GM21737 (cell line): Measurements from ENCODE around the gene SSR2.
"Not testable (repeated sequence)": the region's sequence is repeated elsewhere in the genome, so short reads cannot be mapped to it uniquely, and the experiment has no call there.

Source experiments
- ATAC-seq: cut with Tn5 transposase; IDR thresholded peaks from one replicate; pipeline ENCODE4 v1.9.1; 2021; ENCODE audit warnings: mild to moderate bottlenecking, moderate library complexity; ENCODE audit not compliant: unreplicated experiment

The SSR2 gene

GRCh38 chr1:156048663-156049258, 28.0 kb upstream of the SSR2 start:
- no peak for ATAC-seq

GRCh38 chr1:156045076-156045475, 24.3 kb upstream of the SSR2 start:
- no peak for ATAC-seq

DNA sequence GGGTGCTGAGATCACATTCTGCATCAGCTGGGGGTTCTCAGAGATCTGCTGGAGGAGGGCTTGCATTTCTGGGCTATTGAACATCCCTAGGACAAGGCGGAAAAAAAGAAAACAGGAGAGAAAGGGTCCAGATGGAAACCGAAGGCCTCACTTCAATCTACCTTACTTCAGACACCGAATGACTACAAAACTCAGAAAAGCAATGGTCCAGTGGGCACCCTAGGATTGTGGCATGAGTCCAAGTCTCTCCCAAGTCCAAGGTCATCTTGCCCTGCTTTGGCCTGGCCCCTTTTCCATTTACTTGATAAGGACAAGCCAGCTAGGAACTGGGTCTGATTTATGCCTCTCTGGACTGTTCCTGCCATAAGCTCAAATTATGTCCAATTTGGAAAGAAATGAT, 22.1 kb upstream of the SSR2 start:
- no peak for ATAC-seq

GRCh38 chr1:156034991-156035390, 14.2 kb upstream of the SSR2 start:
- ATAC-seq, result not testable (repeated sequence)

DNA sequence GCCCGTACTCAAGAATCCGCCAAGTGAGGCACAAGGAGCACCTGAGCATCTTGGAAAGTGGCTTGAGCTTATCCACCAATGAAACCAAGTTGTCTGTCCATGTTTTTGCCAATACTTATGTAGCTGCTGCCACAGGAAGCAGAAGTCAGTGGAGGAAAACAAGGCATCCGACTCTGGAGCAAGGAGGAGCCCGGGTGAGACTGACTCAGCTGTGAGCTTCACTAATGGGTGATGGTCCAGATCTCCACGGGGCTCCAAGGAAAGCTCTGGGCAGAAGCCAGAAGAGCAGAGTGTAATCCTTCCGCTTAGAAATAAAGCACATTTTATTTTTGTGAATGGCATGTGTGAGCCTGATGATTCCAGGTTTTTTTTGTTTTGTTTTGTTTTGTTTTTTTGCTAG, 12.3 kb upstream of the SSR2 start:
- no peak for ATAC-seq

DNA sequence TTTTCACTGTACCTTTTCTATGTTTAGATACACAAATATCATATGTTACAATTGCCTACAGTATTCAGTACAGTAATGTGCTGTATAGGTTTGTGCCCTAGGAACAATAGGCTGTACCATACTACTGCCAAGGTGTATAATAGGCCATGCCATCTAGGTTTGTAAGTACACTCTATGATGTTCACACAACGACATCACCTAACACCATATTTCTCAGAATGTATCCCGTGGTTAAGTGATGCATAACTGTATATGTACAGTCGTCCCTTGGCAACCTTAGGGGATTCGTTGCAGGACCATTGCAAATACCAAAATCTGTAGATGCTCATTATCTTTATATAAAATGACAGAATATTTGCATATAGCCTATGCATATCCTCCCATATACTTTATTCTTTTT, 5.8 kb upstream of the SSR2 start:
- ATAC-seq, result no peak

- ATAC-seq, result no peak
Observed at GRCh38 chr1:156025876-156026275, 5.1 kb upstream of the SSR2 start.

DNA sequence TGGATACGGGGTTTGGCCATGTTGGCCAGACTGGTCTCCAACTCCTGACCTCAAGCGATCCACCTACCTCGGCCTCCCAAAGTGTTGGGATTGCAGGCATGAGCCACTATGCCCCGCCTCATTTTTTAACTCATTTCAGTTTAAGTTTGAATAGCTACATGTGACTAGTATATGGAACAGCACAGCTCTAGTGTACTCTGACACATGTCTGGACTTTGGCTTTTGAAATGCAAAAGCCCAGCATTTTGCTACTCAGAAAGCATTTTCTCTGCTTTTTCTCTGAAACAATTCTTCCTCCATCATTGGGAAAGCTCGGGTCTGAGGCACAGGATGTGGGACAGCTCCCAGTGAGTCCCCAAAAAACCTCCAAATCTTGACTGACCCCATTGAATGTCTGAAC, 4.0 kb upstream of the SSR2 start:
- no peak for ATAC-seq

GRCh38 chr1:156021954-156022353, 1.2 kb upstream of the SSR2 start:
- ATAC-seq, result no peak

DNA sequence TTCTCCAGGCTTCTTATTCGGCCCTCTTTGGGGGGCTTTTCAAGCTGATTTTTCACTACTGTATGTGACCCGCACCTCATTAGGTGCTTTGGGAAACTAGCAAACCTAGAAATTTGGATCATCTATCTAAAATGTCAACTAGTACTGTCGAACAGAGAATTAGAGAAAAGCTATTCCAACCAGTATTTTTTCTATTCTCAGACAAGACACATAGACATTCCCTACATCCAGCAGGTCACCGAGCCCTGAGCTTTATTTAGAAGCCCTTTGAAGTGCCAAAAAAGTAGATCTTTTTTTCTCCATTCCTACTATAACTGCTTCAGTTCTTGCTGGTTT, 310 bp upstream of the SSR2 start:
- no peak for ATAC-seq

DNA sequence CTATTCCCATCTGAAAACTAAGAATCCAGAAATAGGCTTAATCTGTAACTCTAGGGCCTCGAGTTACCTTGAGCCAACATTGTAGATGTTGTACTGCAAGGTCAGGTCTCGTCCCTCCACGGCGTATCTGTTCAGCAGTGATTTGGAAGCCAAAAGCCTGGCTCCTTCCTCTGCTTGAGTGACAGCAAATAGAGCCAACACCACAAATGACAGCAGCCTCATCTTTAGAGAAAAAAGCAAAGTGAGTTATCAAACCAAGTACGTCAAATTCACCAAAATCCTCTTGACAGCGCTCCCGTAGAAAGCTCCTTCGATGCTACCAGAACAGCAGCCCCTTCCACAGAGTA, 832 bp downstream of the SSR2 start:
- ATAC-seq, result no peak

GRCh38 chr1:156014829-156015228, 5.9 kb downstream of the SSR2 start:
- ATAC-seq, result no peak

- peak; percentile 66 for ATAC-seq
Observed at GRCh38 chr1:156012051-156012817, 8.5 kb downstream of the SSR2 start.

DNA sequence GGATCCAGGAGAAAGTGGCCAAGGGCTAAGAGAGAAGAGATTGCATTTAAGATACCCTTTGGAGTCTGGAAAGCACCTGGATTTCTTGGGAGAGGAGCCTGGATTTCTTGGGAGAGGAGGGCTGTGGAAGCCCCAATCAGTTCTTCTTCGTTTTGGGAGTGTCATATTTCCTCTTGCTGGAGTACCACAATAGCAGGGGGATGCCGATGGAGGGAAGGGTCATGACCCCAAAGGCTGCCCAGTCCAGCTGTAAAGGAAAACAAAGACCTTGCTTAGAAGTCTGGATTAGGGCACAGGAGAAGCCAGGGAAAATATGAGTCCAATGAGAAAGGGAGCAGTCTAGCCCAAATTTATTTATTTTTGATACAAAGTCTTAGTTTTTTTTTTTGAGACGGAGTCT, 11.3 kb downstream of the SSR2 start:
- no peak for ATAC-seq

DNA sequence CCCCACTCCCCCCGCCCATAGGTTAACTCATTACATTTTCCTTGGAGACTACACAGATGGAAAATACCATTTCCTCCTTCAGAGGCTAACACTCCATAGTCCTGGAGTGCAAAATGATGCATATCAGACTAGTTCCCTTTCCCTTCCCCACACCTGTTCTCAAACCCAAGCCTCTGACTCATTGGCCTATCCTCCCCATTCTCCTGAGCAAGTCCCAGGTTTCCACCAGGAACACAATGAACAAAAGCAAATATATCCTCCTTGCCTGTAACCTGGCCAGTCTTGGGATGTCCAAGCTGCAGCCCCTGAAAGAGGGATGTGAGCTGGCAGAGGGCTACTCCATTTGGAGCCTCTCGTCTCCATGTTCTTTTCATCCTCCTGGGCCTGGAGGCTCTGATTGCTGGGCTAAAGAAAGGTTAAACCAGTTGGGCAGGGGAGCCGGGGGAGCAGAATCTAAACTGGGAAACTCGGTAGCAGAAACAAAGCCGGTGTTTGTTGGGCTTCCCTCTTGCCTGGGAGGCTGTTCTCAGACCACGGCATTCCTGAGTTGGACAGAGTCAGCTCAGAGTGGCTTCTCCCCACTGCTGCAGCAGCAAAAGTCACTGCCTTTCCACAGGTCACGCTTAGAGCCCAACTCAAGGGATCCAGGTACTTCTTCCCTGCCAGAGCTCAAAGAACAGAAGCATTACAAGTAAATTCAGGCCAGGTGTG, 13.9 kb downstream of the SSR2 start:
- no peak for ATAC-seq

DNA sequence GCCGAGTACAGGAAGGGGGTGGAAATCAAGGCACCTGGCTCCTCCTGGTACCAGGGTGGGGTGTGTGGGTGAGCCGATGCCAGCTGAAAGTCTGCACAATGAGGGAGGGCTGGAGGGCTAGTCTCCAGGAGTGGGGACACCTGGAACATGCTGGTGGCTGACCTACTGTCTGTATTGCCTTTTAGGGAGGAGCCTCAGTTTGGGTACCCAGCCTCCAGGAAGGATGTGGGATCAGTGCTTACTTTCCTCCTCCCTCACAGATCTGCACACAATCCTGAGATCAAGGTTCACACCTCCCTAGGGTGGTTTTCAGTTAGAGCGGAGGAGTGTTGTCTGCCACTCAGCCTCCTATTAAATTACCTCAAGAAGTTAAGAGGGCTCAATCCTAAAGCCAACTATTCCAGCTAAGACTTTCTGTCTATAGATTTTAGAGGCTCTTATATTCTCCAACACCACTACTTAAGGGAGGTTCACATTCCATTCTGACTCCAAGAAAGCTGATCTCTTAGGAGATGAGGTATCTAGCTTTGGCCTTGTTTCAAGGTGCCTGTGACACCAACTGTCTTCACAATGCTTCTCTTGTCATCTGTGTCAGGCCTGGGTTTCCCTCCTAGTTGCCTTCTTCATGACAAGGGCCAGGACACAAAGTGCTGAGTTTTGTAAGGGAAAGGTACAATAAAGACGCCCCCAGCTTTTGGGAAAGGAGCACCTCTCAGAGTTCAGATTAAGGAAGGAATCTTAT, 15.7 kb downstream of the SSR2 start:
- no peak for ATAC-seq

- ATAC-seq, result no peak
Observed at GRCh38 chr1:156003923-156004188, 16.9 kb downstream of the SSR2 start.

- ATAC-seq, result no peak
Observed at GRCh38 chr1:156002188-156002911, 18.4 kb downstream of the SSR2 start.

DNA sequence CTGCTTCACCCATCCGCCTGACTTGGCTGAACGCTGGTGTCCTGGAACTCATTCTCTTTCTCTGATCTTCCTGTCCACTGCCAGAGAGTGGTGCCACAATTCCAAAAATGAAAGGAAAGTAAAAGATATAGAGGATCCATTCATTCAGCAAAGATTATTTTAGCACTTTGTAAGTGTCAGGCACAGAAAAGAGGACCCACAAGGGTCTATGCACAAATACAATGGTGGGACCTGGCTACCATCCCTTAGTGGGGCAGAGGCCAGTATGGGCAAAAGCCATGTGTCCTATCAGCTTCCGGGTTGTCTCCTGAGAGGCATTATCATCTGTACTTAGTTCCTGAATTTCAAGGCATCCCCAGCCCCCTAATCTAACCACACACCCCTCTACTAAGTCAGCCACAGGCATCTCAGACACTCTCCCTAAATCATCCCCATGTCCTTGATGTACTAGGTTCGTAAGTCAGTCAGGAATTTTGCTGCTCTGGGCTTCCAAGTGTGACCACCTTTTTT, 19.0 kb downstream of the SSR2 start:
- no peak for ATAC-seq

GRCh38 chr1:156001021-156001661, 19.6 kb downstream of the SSR2 start:
- no peak for ATAC-seq

GRCh38 chr1:155999964-156000363, 20.8 kb downstream of the SSR2 start:
- ATAC-seq, result no peak
